Occipital lobe (tissue), 2 donors: ENCODE results near the gene ZNF566. TPM values are rescaled to one million over a fixed set of nuclear protein-coding genes. Genes with fewer than 3 reads are reported as not detected.

Experiments used
- DNase-seq: peaks from one replicate; lab custom pipeline; 2025; lab: John Stamatoyannopoulos, UW
- total RNA-seq: library from RNA; depleted of rRNA; stranded (reverse); fragments of >200 nt; gene quantifications from one replicate; pipeline ENCODE4 v1.2.3, GENCODE V29; 2014

Gene ZNF566
- total RNA-seq, 1 donor from 2014 or later = 60.7 TPM

- no peak for DNase-seq
These were observed 40.2 kb downstream of the ZNF566 start for GRCh38 chr19:36449059-36449670.

GRCh38 chr19:36441339-36441738, 48.0 kb downstream of the ZNF566 start:
- no peak for DNase-seq

- DNase-seq = no peak
These were observed 52.8 kb downstream of the ZNF566 start for GRCh38 chr19:36436531-36436930.

GRCh38 chr19:36423925-36424324, 65.4 kb downstream of the ZNF566 start:
- no peak for DNase-seq

- DNase-seq = no peak
These were observed 67.4 kb downstream of the ZNF566 start for GRCh38 chr19:36421749-36422481.

- DNase-seq = peak; percentile 6
These were observed 68.2 kb downstream of the ZNF566 start for GRCh38 chr19:36420961-36421748.

- DNase-seq = peak; percentile 72
These were observed 70.9 kb downstream of the ZNF566 start, which contains the start of gene ZFP82 for GRCh38 chr19:36418287-36419001. ZFP82 (minus strand) TSS chr19:36418644; CDS start chr19:36409789, 8,855 bp downstream.

- no peak for DNase-seq
These were observed 71.5 kb downstream of the ZNF566 start for GRCh38 chr19:36417752-36418286.

- no peak for DNase-seq
These were observed 79.5 kb downstream of the ZNF566 start for GRCh38 chr19:36409841-36410240.

GRCh38 chr19:36408101-36408500, 81.3 kb downstream of the ZNF566 start:
- no peak for DNase-seq

GRCh38 chr19:36404498-36404897, 84.9 kb downstream of the ZNF566 start:
- no peak for DNase-seq

GRCh38 chr19:36401475-36401874, 87.9 kb downstream of the ZNF566 start:
- DNase-seq = no peak

GRCh38 chr19:36398571-36398970, 90.8 kb downstream of the ZNF566 start:
- DNase-seq = no peak

Other genes with a start within 250 kb of the ZNF566 start
- gene ZFP14, start 110.4 kb downstream of the ZNF566 start, total RNA-seq = 61.1 TPM
- 45.5 TPM for gene ZFP82, start 70.9 kb downstream of the ZNF566 start, total RNA-seq
- gene ZNF260, start 38.7 kb upstream of the ZNF566 start, total RNA-seq = 48.4 TPM
- gene ZNF529, start 83.7 kb upstream of the ZNF566 start, total RNA-seq = 57.9 TPM
- gene ZNF382, start 115.8 kb upstream of the ZNF566 start, total RNA-seq = 110 TPM
- gene ZNF461, start 177.3 kb upstream of the ZNF566 start, total RNA-seq = 45.9 TPM
- 19.2 TPM for gene ZNF567, start 198.1 kb upstream of the ZNF566 start, total RNA-seq